GM18858 (cell line): ENCODE results near the gene ELMOD3.

ENCODE experiments used
- ATAC-seq: cut with Tn5 transposase; IDR thresholded peaks from one replicate; pipeline ENCODE4 v1.9.1; 2021; ENCODE audit not compliant: unreplicated experiment

ELMOD3 gene

GRCh38 chr2:85422072-85422457 is 67.5 kb downstream of the ELMOD3 start:
- ATAC-seq, result no peak

- no peak for ATAC-seq
These were observed 69.0 kb downstream of the ELMOD3 start for GRCh38 chr2:85423525-85423924.

GRCh38 chr2:85425588-85425987 is 71.0 kb downstream of the ELMOD3 start:
- no peak for ATAC-seq

GRCh38 chr2:85427300-85427835 is 72.8 kb downstream of the ELMOD3 start:
- no peak for ATAC-seq

- ATAC-seq, result no peak
These were observed 73.8 kb downstream of the ELMOD3 start for GRCh38 chr2:85428343-85428881.

GRCh38 chr2:85429213-85429923 is 74.8 kb downstream of the ELMOD3 start:
- no peak for ATAC-seq

GRCh38 chr2:85429924-85430289 is 75.3 kb downstream of the ELMOD3 start:
- no peak for ATAC-seq

- no peak for ATAC-seq
These were observed 76.4 kb downstream of the ELMOD3 start for GRCh38 chr2:85430752-85431569.

GRCh38 chr2:85431570-85432205 is 77.1 kb downstream of the ELMOD3 start:
- no peak for ATAC-seq

- ATAC-seq, result no peak
These were observed 79.0 kb downstream of the ELMOD3 start for GRCh38 chr2:85433511-85434089.

GRCh38 chr2:85434696-85435095 is 80.1 kb downstream of the ELMOD3 start:
- ATAC-seq, result no peak

- no peak for ATAC-seq
These were observed 80.8 kb downstream of the ELMOD3 start for GRCh38 chr2:85435220-85435958.

GRCh38 chr2:85435981-85436835 is 81.6 kb downstream of the ELMOD3 start:
- ATAC-seq, result no peak

- no peak for ATAC-seq
These were observed 82.4 kb downstream of the ELMOD3 start for GRCh38 chr2:85436836-85437487.

GRCh38 chr2:85437488-85438200 is 83.1 kb downstream of the ELMOD3 start:
- ATAC-seq, result peak; percentile 81

GRCh38 chr2:85438201-85439024 is 83.8 kb downstream of the ELMOD3 start:
- ATAC-seq, result no peak

GRCh38 chr2:85439025-85439472 is 84.5 kb downstream of the ELMOD3 start:
- no peak for ATAC-seq
